Neural progenitor cell (in vitro differentiated cells): ENCODE data around the gene SYNE3. TPM values are rescaled to one million over a fixed set of nuclear protein-coding genes. Genes with fewer than 3 reads are reported as not detected.
A peak's percentile ranks its signal among the peaks of the same experiment; 100 is the strongest.

ENCODE experiments used
- DNase-seq: peaks from one replicate; pipeline ENCODE4 v3.0.0-alpha.2; 2016; ENCODE audit warnings: low spot score
- H2AFZ ChIP-seq: fragments of 200-600 bp; sonication (generic); replicated peaks from 2 replicates; pipeline ENCODE4 v1.6.1; 2016; ENCODE audit warnings: antibody characterized with exemption
- H3F3A ChIP-seq: fragments of 200-600 bp; sonication (generic); 2 replicates; pipeline ENCODE4 v1.6.1; 2016; ENCODE audit warnings: antibody characterized with exemption, low read depth
- H3K27ac ChIP-seq: fragments of 200-600 bp; sonication (generic); 2 replicates; pipeline ENCODE4 v1.5.1; 2016; ENCODE audit warnings: mild to moderate bottlenecking
- H3K27me3 ChIP-seq: fragments of 200-600 bp; sonication (generic); 2 replicates; pipeline ENCODE4 v1.6.1; 2016; ENCODE audit warnings: mild to moderate bottlenecking, moderate library complexity
- H3K36me3 ChIP-seq: fragments of 200-600 bp; sonication (generic); 2 replicates; pipeline ENCODE4 v1.5.1; 2016
- H3K4me1 ChIP-seq: fragments of 200-600 bp; sonication (generic); 2 replicates; pipeline ENCODE4 v1.6.1; 2016; ENCODE audit warnings: mixed run types
- H3K4me2 ChIP-seq: fragments of 200-600 bp; sonication (generic); 2 replicates; pipeline ENCODE4 v1.6.1; 2016
- H3K4me3 ChIP-seq: fragments of 200-600 bp; sonication (generic); 2 replicates; pipeline ENCODE4 v1.5.1; 2016
- H3K79me2 ChIP-seq: fragments of 200-600 bp; sonication (generic); 2 replicates; pipeline ENCODE4 v1.6.1; 2016; ENCODE audit warnings: low read depth
- H3K9ac ChIP-seq: fragments of 200-600 bp; sonication (generic); 2 replicates; pipeline ENCODE4 v1.6.1; 2016
- H3K9me3 ChIP-seq: fragments of 200-600 bp; sonication (generic); 2 replicates; pipeline ENCODE4 v1.5.1; 2016; ENCODE audit warnings: low read depth
- H4K20me1 ChIP-seq: fragments of 200-600 bp; sonication (generic); 2 replicates; pipeline ENCODE4 v1.6.1; 2016; ENCODE audit warnings: low read depth
- H3K27ac Mint-ChIP-seq: 3 replicates; pipeline ENCODE4 v1.8.0; 2021; ENCODE audit warnings: mixed read lengths
- H3K27me3 Mint-ChIP-seq: 2 replicates; pipeline ENCODE4 v1.8.0; 2022; ENCODE audit warnings: low read depth, mild to moderate bottlenecking, inconsistent platforms, moderate library complexity, mixed read lengths; ENCODE audit not compliant: insufficient read depth
- H3K36me3 Mint-ChIP-seq: 3 replicates; pipeline ENCODE4 v1.8.0; 2021; ENCODE audit warnings: mixed read lengths
- H3K4me1 Mint-ChIP-seq: 3 replicates; pipeline ENCODE4 v1.8.0; 2021; ENCODE audit warnings: mixed read lengths
- H3K4me3 Mint-ChIP-seq: 3 replicates; pipeline ENCODE4 v1.8.0; 2021; ENCODE audit warnings: mild to moderate bottlenecking, moderate library complexity, mixed read lengths
- H3K9me3 Mint-ChIP-seq: 3 replicates; pipeline ENCODE4 v1.8.0; 2020; ENCODE audit warnings: mixed read lengths
- CTCF ChIP-seq: fragments of 200-600 bp; sonication (generic); IDR thresholded peaks from 2 replicates; pipeline ENCODE4 v1.5.1; 2017; ENCODE audit warnings: antibody characterized with exemption, mild to moderate bottlenecking
- EZH2 ChIP-seq: fragments of 200-600 bp; sonication (generic); IDR thresholded peaks from 2 replicates; pipeline ENCODE4 v1.6.1; 2017; ENCODE audit warnings: antibody characterized with exemption, mild to moderate bottlenecking, moderate library complexity
- EZH2phosphoT487 ChIP-seq: fragments of 200-600 bp; sonication (generic); IDR thresholded peaks from 2 replicates; pipeline ENCODE4 v1.6.1; 2017; ENCODE audit warnings: antibody characterized with exemption
- small RNA-seq: library from RNA; depleted of rRNA; stranded (forward); fragments of <200 nt; gene quantifications from one replicate; pipeline ENCODE3, GENCODE V24; 2015
- total RNA-seq: library from RNA; depleted of rRNA; stranded (reverse); fragments of >200 nt; gene quantifications from 2 replicates; pipeline ENCODE4 v1.2.3, GENCODE V29; 2015; ENCODE audit warnings: low replicate concordance

Gene SYNE3
- total RNA-seq, 1 donor from 2014 or later = 0.06 TPM

DNA sequence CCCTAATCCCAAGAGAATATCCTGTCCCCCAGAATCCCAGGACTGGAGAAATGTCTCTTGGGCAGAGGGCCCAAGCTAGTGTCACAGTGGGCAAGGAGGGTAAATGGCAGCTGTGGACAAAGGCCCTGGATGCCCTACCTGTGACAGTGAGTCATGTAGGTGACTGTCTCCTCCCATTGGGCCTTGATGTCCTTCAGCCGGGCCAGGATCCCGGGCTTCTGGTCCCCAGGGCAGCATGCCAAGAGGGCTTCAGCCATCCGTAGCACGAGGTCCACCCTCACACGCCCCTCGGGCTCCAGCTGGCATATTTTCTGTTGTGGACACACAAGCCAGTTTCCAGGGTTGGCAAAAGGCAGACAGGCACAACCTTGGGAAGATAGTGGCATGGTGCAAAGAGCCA, 48.8 kb downstream of the SYNE3 start:
- Mint-ChIP-seq H3K9me3 (no peaks in the 10 kb centered on the region), H3K27ac (no peak overlapping the region), H3K4me1 (peaks cover 9% of the 10 kb centered on the region), H3K27me3 (peaks cover 12% of the 10 kb centered on the region), H3K4me3 (no peak overlapping the region), H3K36me3 (no peaks in the 10 kb centered on the region)
- H3K36me3 ChIP-seq = no peaks in the 10 kb centered on the region
- no peak for TF ChIP-seq EZH2
- TF ChIP-seq CTCF = no peak
- TF ChIP-seq EZH2phosphoT487 = no peak
- no peak overlapping the region for H3K9ac ChIP-seq
- H4K20me1 ChIP-seq = no peaks in the 10 kb centered on the region
- no peaks in the 10 kb centered on the region for H3K4me1 ChIP-seq
- no peak overlapping the region for H2AFZ ChIP-seq
- DNase-seq = no peak
- no peak overlapping the region for H3K4me3 ChIP-seq
- H3K79me2 ChIP-seq = no peaks in the 10 kb centered on the region
- H3K4me2 ChIP-seq = no peak overlapping the region
- no peak overlapping the region for H3K27ac ChIP-seq
- H3F3A ChIP-seq = no peaks in the 10 kb centered on the region
- H3K9me3 ChIP-seq = no peaks in the 10 kb centered on the region
- H3K27me3 ChIP-seq = peaks cover 3% of the 10 kb centered on the region

DNA sequence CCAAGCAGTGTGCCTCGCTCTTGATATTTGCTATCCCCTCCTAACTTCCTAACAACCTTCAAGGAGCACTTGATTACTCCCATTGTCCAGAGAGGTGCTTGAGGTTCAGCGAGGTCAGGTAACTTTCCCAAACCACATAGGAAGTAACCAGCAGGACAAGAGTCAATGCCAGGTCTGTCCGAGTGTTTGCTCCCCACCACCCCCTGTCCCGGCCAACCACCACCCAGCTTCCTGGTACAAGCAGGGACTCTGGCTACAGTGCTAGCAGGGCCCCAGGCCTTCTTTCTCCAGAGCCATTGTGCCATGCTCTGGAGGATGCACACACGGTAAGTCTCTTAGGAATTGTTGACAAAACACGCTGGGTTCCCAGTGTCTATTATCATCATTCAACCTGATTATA, 49.2 kb downstream of the SYNE3 start:
- Histone ChIP-seq H2AFZ (no peak overlapping the region), H3K36me3 (no peaks in the 10 kb centered on the region), H3K4me1 (no peaks in the 10 kb centered on the region), H4K20me1 (no peaks in the 10 kb centered on the region), H3K27me3 (peaks cover 6% of the 10 kb centered on the region), H3K4me3 (no peak overlapping the region), H3F3A (no peaks in the 10 kb centered on the region), H3K4me2 (no peak overlapping the region), H3K9me3 (no peaks in the 10 kb centered on the region), H3K27ac (no peak overlapping the region), H3K79me2 (no peaks in the 10 kb centered on the region), H3K9ac (no peak overlapping the region)
- H3K27ac Mint-ChIP-seq = no peak overlapping the region
- H3K4me3 Mint-ChIP-seq = no peak overlapping the region
- DNase-seq = no peak
- TF ChIP-seq EZH2phosphoT487 = no peak
- TF ChIP-seq EZH2 = no peak
- TF ChIP-seq CTCF = no peak
- H3K9me3 Mint-ChIP-seq = no peaks in the 10 kb centered on the region
- no peaks in the 10 kb centered on the region for H3K36me3 Mint-ChIP-seq
- peaks cover 6% of the 10 kb centered on the region for H3K4me1 Mint-ChIP-seq
- H3K27me3 Mint-ChIP-seq = peaks cover 12% of the 10 kb centered on the region

Small RNA genes lying within 50 kb of the gene (small RNA-seq; reads per million reads assigned to genes)
- 2.3 reads per million, percentile 89 among the genes with 10 or more reads in this experiment for gene SCARNA13

Other genes starting within 250 kb of the SYNE3 start
- 6.3 and 6.7 TPM in 2 replicates for gene CLMN, start 196.7 kb downstream of the SYNE3 start, total RNA-seq
- gene GLRX5, start 18.4 kb upstream of the SYNE3 start, total RNA-seq = 71.8 and 99.9 TPM in 2 replicates
- gene TCL1B, start 169.8 kb upstream of the SYNE3 start, total RNA-seq = 0.12 TPM in 1 of 2 replicates, not detected in the other
- gene TCL1A, start 197.5 kb upstream of the SYNE3 start, total RNA-seq = not detected in 2 replicates